ENCODE results near the gene INSRR. TPM values are rescaled to one million over a fixed set of nuclear protein-coding genes. Genes with fewer than 3 reads are reported as not detected.

INSRR gene
- total RNA-seq, 2 donors from 2014 or later = under 0.01 TPM; not detected in 1

GRCh38 chr1:156811168-156811567 lies 47.7 kb downstream of the INSRR start:
- DNase-seq = no peak
- Histone ChIP-seq H3K27ac (no peak overlapping the region), H3K9me3 (no peaks in the 10 kb centered on the region), H3K4me3 (no peak overlapping the region), H3K4me1 (peaks cover 13% of the 10 kb centered on the region), H3K36me3 (replicated peaks in 1 of 2; ENCODE audit: insufficient read depth in 1 of 2, low read depth in 2 of 2) (no peaks in the 10 kb centered on the region), H3K27me3 (no peaks in the 10 kb centered on the region)
- no peak for TF ChIP-seq POLR2A (IDR thresholded peaks at IDR 0.05)
- TF ChIP-seq CTCF (IDR thresholded peaks at IDR 0.05) = no peak
- ATAC-seq = no peak
- 59 to 60% methylated on average over 4 of the region's 4 CpGs for WGBS, 2 donors
- intact Hi-C loops (cut with DNase I) = no loop called here

- Histone ChIP-seq H3K36me3 (replicated peaks in 1 of 2; ENCODE audit: insufficient read depth in 1 of 2, low read depth in 2 of 2) (no peaks in the 10 kb centered on the region), H3K9me3 (no peaks in the 10 kb centered on the region), H3K27ac (no peak overlapping the region), H3K4me3 (no peak overlapping the region), H3K27me3 (no peaks in the 10 kb centered on the region), H3K4me1 (peaks cover 13% of the 10 kb centered on the region)
- WGBS, 2 donors = 83 to 87% methylated on average over 7 of the region's 7 CpGs
- DNase-seq = no peak
- no peak for ATAC-seq
- intact Hi-C loops (cut with DNase I) = no loop called here
- TF ChIP-seq CTCF (IDR thresholded peaks at IDR 0.05) (no peak), POLR2A (IDR thresholded peaks at IDR 0.05) (no peak)
Measured at GRCh38 chr1:156809711-156810366, 49.1 kb downstream of the INSRR start.

- H3K9me3 ChIP-seq = no peaks in the 10 kb centered on the region
- H3K36me3 ChIP-seq (replicated peaks in 1 of 2; ENCODE audit: insufficient read depth in 1 of 2, low read depth in 2 of 2) = no peaks in the 10 kb centered on the region
- peaks cover 11% of the 10 kb centered on the region for H3K4me1 ChIP-seq
- ATAC-seq (no peak), DNase-seq (no peak)
- H3K27me3 ChIP-seq = no peaks in the 10 kb centered on the region
- intact Hi-C loops (cut with DNase I) = no loop called here
- H3K27ac ChIP-seq = no peak overlapping the region
- 86 to 94% methylated on average over 8 to 10 of the region's 10 CpGs for WGBS, 2 donors
- TF ChIP-seq POLR2A (IDR thresholded peaks at IDR 0.05) = no peak
- no peak for TF ChIP-seq CTCF (IDR thresholded peaks at IDR 0.05)
- H3K4me3 ChIP-seq = no peak overlapping the region
Measured at GRCh38 chr1:156809281-156809680, 49.6 kb downstream of the INSRR start.

- DNase-seq (no peak), ATAC-seq (no peak)
- H3K9me3 ChIP-seq = no peaks in the 10 kb centered on the region
- no peaks in the 10 kb centered on the region for H3K27me3 ChIP-seq
- 78 to 80% methylated on average over 16 of the region's 16 CpGs for WGBS, 2 donors
- peaks cover 3% of the 10 kb centered on the region for H3K4me1 ChIP-seq
- no peak overlapping the region for H3K4me3 ChIP-seq
- H3K36me3 ChIP-seq (replicated peaks in 1 of 2; ENCODE audit: insufficient read depth in 1 of 2, low read depth in 2 of 2) = no peaks in the 10 kb centered on the region
- no peak overlapping the region for H3K27ac ChIP-seq
- no peak for TF ChIP-seq CTCF (IDR thresholded peaks at IDR 0.05)
- no peak for TF ChIP-seq POLR2A (IDR thresholded peaks at IDR 0.05)
- intact Hi-C loops (cut with DNase I) = no loop called here
Measured at GRCh38 chr1:156808186-156809030, 50.5 kb downstream of the INSRR start.

Data from body of pancreas (tissue), 4 donors.